ENCODE data around the gene STK11IP. TPM values are rescaled to one million over a fixed set of nuclear protein-coding genes. Genes with fewer than 3 reads are reported as not detected.

Gene STK11IP
- total and polyA plus RNA-seq, 10 of the 15 experiments (the other 5 are each of a cell fraction or from before 2014, with no cell fraction given): 0.42 to 24.0 (median 11.4) TPM

DNA sequence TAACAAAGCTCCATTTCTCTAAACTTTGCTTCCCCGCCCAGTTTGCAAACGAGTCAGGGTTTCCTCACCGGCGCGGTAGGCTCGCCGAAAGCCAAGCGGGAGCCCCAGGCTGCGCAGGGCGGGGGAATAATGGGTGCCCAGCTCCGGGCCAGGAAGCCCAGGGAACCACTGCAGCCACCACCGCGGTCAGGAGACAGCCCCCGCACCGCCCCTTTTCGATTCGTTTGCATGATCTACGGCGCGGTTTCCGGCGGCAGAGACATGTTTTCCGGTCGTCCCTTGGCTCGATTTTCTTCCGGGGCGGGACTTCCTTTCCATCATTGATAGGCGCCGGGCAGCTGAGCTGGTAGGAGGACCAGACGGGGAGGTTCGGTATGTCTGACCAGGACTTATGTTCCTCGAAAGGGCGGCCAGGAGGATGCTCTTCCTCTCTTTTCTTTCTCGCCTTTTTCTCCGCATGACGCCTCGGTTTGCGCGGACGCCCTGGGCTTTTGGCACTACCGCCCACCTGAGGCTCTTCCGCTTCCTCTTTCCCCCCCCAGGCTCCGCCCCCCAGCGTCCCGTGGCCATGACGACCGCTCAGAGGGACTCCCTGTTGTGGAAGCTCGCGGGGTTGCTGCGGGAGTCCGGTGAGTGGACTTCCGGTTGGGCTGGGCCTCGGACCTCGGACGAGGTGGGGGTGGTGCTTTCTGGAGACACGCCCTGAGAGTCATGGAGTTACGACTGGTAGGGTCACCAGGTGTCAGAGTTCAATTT is at the start of gene STK11IP (continued):
- TF ChIP-seq, protein P1, sequence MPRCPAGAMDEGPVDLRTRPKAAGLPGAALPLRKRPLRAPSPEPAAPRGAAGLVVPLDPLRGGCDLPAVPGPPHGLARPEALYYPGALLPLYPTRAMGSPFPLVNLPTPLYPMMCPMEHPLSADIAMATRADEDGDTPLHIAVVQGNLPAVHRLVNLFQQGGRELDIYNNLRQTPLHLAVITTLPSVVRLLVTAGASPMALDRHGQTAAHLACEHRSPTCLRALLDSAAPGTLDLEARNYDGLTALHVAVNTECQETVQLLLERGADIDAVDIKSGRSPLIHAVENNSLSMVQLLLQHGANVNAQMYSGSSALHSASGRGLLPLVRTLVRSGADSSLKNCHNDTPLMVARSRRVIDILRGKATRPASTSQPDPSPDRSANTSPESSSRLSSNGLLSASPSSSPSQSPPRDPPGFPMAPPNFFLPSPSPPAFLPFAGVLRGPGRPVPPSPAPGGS (IDR thresholded peaks at IDR 0.05; ENCODE audit: borderline replicate concordance, insufficient read depth, low read depth, low read length, poor library complexity, severe bottlenecking): no peak
- TF ChIP-seq, protein P2, sequence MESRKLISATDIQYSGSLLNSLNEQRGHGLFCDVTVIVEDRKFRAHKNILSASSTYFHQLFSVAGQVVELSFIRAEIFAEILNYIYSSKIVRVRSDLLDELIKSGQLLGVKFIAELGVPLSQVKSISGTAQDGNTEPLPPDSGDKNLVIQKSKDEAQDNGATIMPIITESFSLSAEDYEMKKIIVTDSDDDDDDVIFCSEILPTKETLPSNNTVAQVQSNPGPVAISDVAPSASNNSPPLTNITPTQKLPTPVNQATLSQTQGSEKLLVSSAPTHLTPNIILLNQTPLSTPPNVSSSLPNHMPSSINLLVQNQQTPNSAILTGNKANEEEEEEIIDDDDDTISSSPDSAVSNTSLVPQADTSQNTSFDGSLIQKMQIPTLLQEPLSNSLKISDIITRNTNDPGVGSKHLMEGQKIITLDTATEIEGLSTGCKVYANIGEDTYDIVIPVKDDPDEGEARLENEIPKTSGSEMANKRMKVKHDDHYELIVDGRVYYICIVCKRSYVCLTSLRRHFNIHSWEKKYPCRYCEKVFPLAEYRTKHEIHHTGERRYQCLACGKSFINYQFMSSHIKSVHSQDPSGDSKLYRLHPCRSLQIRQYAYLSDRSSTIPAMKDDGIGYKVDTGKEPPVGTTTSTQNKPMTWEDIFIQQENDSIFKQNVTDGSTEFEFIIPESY (IDR thresholded peaks at IDR 0.05): no peak
- TF ChIP-seq, protein P3, sequence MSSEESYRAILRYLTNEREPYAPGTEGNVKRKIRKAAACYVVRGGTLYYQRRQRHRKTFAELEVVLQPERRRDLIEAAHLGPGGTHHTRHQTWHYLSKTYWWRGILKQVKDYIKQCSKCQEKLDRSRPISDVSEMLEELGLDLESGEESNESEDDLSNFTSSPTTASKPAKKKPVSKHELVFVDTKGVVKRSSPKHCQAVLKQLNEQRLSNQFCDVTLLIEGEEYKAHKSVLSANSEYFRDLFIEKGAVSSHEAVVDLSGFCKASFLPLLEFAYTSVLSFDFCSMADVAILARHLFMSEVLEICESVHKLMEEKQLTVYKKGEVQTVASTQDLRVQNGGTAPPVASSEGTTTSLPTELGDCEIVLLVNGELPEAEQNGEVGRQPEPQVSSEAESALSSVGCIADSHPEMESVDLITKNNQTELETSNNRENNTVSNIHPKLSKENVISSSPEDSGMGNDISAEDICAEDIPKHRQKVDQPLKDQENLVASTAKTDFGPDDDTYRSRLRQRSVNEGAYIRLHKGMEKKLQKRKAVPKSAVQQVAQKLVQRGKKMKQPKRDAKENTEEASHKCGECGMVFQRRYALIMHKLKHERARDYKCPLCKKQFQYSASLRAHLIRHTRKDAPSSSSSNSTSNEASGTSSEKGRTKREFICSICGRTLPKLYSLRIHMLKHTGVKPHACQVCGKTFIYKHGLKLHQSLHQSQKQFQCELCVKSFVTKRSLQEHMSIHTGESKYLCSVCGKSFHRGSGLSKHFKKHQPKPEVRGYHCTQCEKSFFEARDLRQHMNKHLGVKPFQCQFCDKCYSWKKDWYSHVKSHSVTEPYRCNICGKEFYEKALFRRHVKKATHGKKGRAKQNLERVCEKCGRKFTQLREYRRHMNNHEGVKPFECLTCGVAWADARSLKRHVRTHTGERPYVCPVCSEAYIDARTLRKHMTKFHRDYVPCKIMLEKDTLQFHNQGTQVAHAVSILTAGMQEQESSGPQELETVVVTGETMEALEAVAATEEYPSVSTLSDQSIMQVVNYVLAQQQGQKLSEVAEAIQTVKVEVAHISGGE (CRISPR knock-in tag; IDR thresholded peaks at IDR 0.05): peak; percentile 21; the same call in 1 of the 2 replicates
- TF ChIP-seq, protein P4, sequence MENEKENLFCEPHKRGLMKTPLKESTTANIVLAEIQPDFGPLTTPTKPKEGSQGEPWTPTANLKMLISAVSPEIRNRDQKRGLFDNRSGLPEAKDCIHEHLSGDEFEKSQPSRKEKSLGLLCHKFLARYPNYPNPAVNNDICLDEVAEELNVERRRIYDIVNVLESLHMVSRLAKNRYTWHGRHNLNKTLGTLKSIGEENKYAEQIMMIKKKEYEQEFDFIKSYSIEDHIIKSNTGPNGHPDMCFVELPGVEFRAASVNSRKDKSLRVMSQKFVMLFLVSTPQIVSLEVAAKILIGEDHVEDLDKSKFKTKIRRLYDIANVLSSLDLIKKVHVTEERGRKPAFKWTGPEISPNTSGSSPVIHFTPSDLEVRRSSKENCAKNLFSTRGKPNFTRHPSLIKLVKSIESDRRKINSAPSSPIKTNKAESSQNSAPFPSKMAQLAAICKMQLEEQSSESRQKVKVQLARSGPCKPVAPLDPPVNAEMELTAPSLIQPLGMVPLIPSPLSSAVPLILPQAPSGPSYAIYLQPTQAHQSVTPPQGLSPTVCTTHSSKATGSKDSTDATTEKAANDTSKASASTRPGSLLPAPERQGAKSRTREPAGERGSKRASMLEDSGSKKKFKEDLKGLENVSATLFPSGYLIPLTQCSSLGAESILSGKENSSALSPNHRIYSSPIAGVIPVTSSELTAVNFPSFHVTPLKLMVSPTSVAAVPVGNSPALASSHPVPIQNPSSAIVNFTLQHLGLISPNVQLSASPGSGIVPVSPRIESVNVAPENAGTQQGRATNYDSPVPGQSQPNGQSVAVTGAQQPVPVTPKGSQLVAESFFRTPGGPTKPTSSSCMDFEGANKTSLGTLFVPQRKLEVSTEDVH (IDR thresholded peaks at IDR 0.05; ENCODE audit: low read depth, partially characterized antibody): peak; percentile 96
- no peak for TF ChIP-seq CBX3 (IDR thresholded peaks at IDR 0.05; ENCODE audit: borderline replicate concordance, low read depth)
- TF ChIP-seq KDM1A (IDR thresholded peaks at IDR 0.05; ENCODE audit: borderline replicate concordance): no peak
- TF ChIP-seq, protein P5, sequence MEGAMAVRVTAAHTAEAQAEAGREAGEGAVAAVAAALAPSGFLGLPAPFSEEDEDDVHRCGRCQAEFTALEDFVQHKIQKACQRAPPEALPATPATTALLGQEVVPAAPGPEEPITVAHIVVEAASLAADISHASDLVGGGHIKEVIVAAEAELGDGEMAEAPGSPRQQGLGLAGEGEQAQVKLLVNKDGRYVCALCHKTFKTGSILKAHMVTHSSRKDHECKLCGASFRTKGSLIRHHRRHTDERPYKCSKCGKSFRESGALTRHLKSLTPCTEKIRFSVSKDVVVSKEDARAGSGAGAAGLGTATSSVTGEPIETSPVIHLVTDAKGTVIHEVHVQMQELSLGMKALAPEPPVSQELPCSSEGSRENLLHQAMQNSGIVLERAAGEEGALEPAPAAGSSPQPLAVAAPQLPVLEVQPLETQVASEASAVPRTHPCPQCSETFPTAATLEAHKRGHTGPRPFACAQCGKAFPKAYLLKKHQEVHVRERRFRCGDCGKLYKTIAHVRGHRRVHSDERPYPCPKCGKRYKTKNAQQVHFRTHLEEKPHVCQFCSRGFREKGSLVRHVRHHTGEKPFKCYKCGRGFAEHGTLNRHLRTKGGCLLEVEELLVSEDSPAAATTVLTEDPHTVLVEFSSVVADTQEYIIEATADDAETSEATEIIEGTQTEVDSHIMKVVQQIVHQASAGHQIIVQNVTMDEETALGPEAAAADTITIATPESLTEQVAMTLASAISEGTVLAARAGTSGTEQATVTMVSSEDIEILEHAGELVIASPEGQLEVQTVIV (IDR thresholded peaks at IDR 0.05; ENCODE audit: borderline replicate concordance, partially characterized antibody): peak; percentile 84
- peak; percentile 91 for TF ChIP-seq NR2C1 (IDR thresholded peaks at IDR 0.05)
- TF ChIP-seq NRF1 (conservative IDR thresholded peaks at IDR 0.05; ENCODE audit: low read depth, low read length): peak; percentile 39; the same call in 1 of the 2 replicates
- TF ChIP-seq, protein P6, sequence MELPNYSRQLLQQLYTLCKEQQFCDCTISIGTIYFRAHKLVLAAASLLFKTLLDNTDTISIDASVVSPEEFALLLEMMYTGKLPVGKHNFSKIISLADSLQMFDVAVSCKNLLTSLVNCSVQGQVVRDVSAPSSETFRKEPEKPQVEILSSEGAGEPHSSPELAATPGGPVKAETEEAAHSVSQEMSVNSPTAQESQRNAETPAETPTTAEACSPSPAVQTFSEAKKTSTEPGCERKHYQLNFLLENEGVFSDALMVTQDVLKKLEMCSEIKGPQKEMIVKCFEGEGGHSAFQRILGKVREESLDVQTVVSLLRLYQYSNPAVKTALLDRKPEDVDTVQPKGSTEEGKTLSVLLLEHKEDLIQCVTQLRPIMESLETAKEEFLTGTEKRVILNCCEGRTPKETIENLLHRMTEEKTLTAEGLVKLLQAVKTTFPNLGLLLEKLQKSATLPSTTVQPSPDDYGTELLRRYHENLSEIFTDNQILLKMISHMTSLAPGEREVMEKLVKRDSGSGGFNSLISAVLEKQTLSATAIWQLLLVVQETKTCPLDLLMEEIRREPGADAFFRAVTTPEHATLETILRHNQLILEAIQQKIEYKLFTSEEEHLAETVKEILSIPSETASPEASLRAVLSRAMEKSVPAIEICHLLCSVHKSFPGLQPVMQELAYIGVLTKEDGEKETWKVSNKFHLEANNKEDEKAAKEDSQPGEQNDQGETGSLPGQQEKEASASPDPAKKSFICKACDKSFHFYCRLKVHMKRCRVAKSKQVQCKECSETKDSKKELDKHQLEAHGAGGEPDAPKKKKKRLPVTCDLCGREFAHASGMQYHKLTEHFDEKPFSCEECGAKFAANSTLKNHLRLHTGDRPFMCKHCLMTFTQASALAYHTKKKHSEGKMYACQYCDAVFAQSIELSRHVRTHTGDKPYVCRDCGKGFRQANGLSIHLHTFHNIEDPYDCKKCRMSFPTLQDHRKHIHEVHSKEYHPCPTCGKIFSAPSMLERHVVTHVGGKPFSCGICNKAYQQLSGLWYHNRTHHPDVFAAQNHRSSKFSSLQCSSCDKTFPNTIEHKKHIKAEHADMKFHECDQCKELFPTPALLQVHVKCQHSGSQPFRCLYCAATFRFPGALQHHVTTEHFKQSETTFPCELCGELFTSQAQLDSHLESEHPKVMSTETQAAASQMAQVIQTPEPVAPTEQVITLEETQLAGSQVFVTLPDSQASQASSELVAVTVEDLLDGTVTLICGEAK (IDR thresholded peaks at IDR 0.05; ENCODE audit: borderline replicate concordance): peak; percentile 98
